ENCODE measurements around the gene TLR10.
"Not testable (repeated sequence)": the region's sequence is repeated elsewhere in the genome, so short reads cannot be mapped to it uniquely, and the experiment has no call there.

Gene TLR10

DNA sequence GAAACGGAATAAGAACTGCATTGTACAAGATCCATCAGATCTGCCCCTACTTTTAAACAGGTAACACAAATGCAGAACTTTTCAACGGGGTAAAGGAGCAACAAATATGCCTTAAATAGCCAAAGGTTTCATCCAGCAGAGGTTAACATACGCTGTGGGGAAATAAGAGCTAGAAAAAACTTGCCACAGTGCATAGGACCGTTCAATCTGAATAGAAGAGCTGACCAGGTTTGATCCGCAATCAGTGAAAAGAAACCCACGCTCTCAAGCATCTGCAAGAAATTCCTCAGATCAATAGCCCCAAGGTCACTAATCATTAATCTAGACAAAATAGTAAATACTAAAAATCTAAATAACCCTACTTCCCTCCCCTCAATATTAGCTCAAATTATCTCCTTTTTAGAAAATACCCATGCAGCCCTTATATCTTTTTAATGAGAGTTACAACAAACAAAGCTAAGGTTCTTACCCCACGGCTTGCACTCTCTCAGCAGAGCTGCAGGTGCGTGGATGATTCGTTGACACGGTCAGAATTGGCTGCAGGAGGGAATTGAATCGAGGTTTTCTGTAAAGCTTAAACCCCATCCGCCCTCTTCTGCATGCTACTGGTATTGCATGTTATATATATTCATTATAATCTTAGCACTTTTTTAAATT is at the start of gene TLR10:
TSS of gene TLR10 (minus strand) at position 539 of the 657 bp plus-strand sequence. CDS start 7,400 bp downstream, outside the sequence.
- DNase-seq, result no peak

DNA sequence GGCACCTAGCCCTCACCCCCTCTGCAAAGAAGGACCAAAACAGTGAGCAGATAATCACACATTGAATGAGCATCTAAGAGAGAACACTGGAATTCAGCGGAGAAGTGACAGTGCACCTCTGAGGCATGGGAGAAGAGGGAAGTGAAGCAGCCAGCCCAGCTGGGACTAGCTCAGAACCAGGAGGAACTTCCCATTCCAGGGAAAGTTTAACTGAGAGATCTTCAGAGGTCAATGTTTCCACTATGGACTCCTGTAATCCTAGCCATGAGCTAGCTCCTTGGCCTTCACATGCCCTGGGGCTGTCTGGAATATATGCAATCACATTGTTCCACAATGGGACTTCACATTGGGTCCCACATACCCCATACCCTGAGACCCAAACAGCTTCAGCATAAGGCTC is 49.4 kb upstream of the TLR10 start:
- DNase-seq, result no peak

- no peak for DNase-seq
Observed at GRCh38 chr4:38831653-38832052, 48.9 kb upstream of the TLR10 start.

DNA sequence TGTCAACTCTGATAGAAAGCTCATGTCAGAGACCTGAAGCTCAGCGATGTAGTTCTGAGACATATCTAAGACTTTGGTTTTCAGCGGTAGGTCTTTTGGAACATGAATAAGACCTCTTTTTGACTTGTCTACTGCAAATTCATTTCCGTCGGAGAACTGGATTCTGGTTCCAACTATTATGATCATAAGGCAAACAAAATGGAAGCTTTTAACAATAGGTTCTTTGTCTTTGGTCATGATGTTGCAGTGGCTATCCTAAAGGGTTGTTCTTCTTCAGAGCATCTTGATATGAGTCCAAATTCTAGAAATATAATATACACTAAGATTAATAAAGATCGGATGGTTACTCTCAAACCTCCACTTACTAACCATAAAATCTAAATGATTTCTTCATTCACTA is 46.4 kb upstream of the TLR10 start:
- no peak for DNase-seq

DNA sequence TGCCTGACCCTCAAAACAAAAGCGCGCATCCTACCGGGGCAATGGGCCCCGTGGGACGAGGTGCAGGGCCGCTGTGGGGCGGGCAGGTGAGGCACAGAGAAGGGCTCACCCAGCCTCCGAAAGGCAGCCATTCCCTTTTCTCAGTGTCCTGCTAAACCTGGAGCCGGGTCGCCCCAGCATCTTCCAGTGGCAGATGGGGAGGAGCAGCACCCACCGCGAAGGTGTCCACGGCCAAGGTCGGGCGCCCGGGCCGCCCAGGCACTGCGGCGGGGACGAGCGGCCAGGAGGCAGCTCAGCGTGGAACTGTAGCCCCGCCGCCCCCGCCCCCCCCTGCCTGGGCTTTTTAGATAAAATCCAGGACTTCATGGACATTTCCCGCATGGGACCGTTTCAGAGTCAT is 41.0 kb upstream of the TLR10 start:
- DNase-seq, result no peak

DNA sequence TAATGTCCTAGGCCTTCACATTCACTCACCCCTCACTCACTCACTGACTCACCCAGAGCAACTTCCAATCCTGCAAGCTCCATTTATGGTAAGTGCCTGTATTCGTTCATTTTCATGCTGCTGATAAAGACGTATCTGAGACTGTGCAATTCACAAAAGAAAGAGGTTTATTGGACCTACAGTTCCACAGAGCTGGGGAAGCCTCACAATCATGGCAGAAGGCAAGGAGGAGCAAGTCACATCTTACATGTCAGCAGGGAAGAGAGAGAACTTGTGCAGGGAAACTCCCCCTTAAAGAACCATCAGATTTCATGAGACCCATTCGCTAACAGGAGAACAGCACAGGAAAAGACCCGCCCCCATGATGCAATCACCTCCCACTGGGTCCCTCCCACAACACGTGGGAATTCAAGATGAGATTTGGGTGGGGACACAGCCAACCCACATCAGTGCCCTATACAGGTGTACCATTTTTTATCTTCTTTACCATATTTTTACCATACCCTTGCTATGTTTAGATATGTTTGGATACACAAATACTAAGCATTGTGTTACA is 40.0 kb upstream of the TLR10 start:
- DNase-seq, result no peak

GRCh38 chr4:38821739-38822138 is 38.9 kb upstream of the TLR10 start:
- DNase-seq, result no peak

DNA sequence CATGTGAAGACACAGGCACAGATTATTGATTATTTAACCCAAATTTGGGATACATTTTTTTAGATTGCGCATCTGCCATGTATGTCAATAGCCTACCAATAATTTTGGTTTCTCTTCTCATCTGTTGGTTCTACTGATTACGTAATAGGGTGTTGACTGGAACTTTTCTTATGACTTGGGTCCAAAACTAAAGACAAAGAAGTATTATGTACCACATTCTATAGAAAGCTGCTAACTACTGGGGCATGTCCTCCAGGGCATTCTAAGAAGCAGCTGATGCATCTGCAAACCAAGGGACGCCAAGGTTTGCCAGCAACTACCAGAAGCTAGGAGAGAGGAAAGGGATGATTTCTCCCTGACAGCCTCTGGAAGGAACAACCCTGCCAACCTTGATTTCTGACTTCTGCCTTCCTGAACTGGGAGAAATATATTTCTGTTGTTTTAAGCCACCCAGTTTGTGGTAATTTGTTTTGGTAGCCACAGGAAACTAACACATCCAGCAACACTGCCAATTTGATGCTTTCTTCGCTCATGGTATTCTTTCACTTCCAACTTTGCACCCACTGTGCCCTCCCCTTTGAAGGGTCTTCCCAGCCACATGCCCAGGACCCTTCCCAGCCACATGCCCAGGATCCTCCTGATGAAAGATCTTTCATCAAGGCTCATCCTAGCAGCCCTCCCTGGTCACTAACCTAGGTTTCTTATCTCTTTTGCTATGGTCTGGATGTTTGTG is 37.7 kb upstream of the TLR10 start:
- no peak for DNase-seq

GRCh38 chr4:38819569-38819968 is 36.8 kb upstream of the TLR10 start:
- DNase-seq, result no peak

GRCh38 chr4:38818441-38818976 is 35.7 kb upstream of the TLR10 start:
- no peak for DNase-seq

GRCh38 chr4:38815885-38816782 is 33.3 kb upstream of the TLR10 start:
- no peak for DNase-seq

- DNase-seq, result no peak
Observed at GRCh38 chr4:38814386-38814785, 31.6 kb upstream of the TLR10 start.

DNA sequence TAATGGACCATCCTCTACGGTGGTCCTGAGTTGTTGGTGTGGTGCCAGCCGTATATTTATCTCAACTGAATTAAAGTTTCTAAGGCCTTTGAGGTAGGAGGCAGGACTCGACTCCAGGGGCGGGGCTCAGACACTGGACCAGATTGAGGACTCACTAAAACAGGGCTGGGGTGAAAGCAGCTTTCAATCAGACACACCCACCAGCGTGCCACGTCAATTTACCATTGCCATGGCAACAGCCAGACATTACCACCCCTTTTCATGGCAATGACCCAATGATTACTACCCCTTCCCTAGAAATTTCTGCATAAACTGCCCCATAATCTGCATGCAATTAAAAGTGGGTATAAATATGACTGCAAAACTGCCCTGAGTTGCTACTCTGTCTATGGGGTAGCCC is 28.5 kb upstream of the TLR10 start:
- no peak for DNase-seq

GRCh38 chr4:38807462-38807861 is 24.7 kb upstream of the TLR10 start:
- not testable (repeated sequence) for DNase-seq

DNA sequence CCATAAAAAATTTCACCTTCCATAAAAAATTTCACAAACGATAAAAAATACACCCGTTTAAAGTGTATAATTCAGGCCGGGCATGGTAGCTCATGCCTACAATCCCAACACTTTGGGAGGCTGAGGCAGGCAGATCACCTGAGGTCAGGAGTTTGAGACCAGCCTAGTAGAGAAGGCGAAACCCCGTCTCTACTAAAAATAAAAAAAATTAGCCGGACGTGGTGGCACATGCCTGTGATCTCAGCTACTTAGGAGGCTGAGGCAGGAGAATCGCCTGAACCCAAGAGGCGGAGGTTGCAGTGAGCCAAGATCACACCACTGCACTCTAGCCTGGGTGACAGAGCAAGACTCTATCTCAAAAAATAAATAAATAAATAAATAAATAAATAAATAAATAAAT is 23.5 kb upstream of the TLR10 start:
- not testable (repeated sequence) for DNase-seq

- no peak for DNase-seq
Observed at GRCh38 chr4:38805530-38806145, 22.8 kb upstream of the TLR10 start.

GRCh38 chr4:38804654-38805295 is 22.0 kb upstream of the TLR10 start, which contains the start of gene TLR1:
TLR1 (minus strand) TSS chr4:38804791; CDS start chr4:38798831, 5,960 bp downstream.
- no peak for DNase-seq

GRCh38 chr4:38803833-38804653 is 21.3 kb upstream of the TLR10 start:
- no peak for DNase-seq

- DNase-seq, result no peak
Observed at GRCh38 chr4:38802561-38803355, 20.0 kb upstream of the TLR10 start.

GRCh38 chr4:38800961-38801450 is 18.2 kb upstream of the TLR10 start:
- DNase-seq, result no peak

Data from DMS 273 treated with DMSO at 0.1 percent for 48 hours (cell line).